Measurements from ENCODE around the gene ZBTB42. TPM values are rescaled to one million over a fixed set of nuclear protein-coding genes. Genes with fewer than 3 reads are reported as not detected.
"Not testable (repeated sequence)": the region's sequence is repeated elsewhere in the genome, so short reads cannot be mapped to it uniquely, and the experiment has no call there.

ZBTB42 gene
- total and polyA plus RNA-seq, 9 donors: 0.42 to 18.7 (median 3.7) TPM

DNA sequence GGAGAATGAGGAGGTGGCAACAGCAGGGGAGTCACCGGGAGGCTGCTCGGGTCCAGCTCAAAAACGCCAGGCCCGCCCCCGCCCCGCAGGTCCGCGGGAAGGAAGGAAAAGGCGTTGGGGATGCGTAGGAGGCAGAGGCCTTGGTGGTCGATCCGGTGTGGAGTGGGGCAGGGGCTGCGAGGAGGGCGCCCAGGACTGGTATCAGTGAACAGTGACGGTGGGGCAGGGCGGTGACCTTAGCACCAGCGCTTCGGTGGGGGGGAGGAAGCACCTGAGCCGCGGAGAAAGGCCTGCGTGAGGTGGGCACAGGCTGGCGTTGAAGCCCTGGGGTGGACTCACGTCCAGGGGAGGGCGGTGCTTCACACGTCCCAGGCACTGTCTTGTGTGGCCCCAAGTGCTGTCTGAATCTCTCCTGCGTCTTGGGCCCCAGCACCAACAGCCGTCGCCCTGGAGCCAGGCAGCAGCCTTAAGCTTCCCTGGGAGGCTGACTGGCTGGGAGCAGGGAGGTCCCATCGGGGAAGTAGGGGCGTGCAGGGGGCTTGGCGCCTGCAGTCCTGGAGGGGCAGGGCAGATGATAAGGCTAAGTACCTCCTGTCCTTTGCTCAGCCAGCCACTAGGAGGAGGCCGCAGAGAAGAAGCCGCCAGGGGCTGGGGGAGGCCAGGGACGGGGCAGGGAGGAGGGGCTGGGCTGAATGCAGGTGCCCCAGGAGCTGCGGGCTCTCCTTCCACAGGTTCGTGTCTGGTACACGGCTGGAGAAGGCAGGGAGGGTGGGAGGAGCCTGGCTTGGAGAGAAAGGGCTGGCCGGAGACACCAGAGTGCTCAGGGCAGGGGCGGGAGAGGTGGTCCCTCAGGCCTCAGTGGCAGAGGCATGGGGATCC lies 26.5 kb downstream of the ZBTB42 start:
- H3K27ac ChIP-seq: no peak overlapping the region
- intact Hi-C loops (cut with DNase I): loop anchor here in 2 of 4 donors (2.0 kb wide), 1 partner anchor 59 kb away; no protein-coding TSS in a partner anchor

DNA sequence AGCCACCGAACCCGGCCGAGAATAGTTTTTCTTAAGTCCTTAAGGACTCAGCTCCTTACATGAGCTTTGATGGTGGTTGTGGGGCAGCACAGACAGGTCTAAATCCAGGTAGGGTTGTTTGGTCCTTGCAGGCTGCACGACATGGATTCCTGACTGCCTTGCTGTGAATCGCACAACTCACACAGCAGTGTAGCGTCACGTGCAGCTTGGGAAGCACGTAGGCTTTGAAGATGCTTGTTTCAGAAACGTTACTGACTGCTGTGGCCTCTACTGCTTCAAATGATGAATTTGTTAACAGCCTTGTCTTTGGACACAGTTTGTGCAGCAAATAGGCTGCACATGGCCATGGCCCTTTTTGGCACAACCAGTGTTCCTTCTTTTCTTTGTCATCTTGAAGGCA lies 29.9 kb downstream of the ZBTB42 start:
- H3K27ac ChIP-seq: no peak overlapping the region
- peaks cover 6% of the 10 kb centered on the region for H3K4me1 ChIP-seq (ENCODE audit: insufficient read depth)
- intact Hi-C loops (cut with DNase I): no loop called here
- DNase-seq: no peak
- no peak overlapping the region for H3K4me3 ChIP-seq
- TF ChIP-seq POLR2A (IDR thresholded peaks at IDR 0.05) (no peak), EP300 (IDR thresholded peaks at IDR 0.05) (no peak), CTCF (IDR thresholded peaks at IDR 0.05) (no peak)
- 46 to 52% (median 50%) methylated on average over 9 of the region's 9 CpGs for WGBS, 3 donors
- H3K27me3 ChIP-seq: no peaks in the 10 kb centered on the region
- H3K36me3 ChIP-seq: no peaks in the 10 kb centered on the region
- no peaks in the 10 kb centered on the region for H3K9me3 ChIP-seq

More for the DNA sequence above, 26.5 kb downstream of the ZBTB42 start:
- peaks cover 6% of the 10 kb centered on the region for H3K4me1 ChIP-seq (ENCODE audit: insufficient read depth)
- no peaks in the 10 kb centered on the region for H3K27me3 ChIP-seq
- H3K9me3 ChIP-seq: no peaks in the 10 kb centered on the region
- H3K36me3 ChIP-seq: no peaks in the 10 kb centered on the region
- TF ChIP-seq POLR2A (IDR thresholded peaks at IDR 0.05) (no peak), EP300 (IDR thresholded peaks at IDR 0.05) (no peak), CTCF (IDR thresholded peaks at IDR 0.05) (no peak)
- 5 to 9% (median 7%) methylated on average over 39 of the region's 39 CpGs for WGBS, 3 donors
- H3K4me3 ChIP-seq: peak overlapping the region; percentile 60
- DNase-seq: peak in 2 of 5 donors; percentile 55 to 61

GRCh38 chr14:104836171-104836935 lies 35.5 kb downstream of the ZBTB42 start:
- intact Hi-C loops (cut with DNase I); H3K27ac ChIP-seq; H3K4me1 ChIP-seq (ENCODE audit: insufficient read depth); H3K4me3 ChIP-seq; H3K9me3 ChIP-seq; H3K36me3 ChIP-seq; H3K27me3 ChIP-seq; DNase-seq: not testable (repeated sequence)
- 92 to 94% (median 93%) methylated on average over 31 to 40 of the region's 41 CpGs for WGBS, 3 donors

DNA sequence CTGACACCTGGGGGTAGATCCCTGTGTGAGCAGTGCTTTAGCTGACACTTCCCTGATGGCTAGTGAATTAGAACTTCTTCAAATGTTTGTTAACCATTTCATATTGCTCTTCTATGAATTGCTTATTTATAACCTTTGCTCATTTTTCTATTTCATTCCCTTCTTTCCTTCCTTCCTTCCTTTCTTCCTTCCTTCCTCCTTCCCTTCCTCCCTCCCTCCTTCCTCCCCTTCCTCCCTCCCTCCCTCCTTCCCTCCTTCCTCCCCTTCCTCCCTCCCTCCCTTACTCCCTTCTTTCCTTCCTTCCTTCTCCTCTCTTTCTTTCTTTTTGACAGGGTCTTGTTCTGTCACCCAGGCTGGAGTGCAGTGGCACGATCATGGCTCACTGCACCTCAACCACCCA lies 40.8 kb downstream of the ZBTB42 start:
- Histone ChIP-seq H3K36me3 (no peaks in the 10 kb centered on the region), H3K4me1 (ENCODE audit: insufficient read depth) (peaks cover 5% of the 10 kb centered on the region), H3K9me3 (no peaks in the 10 kb centered on the region), H3K27ac (no peak overlapping the region), H3K4me3 (no peak overlapping the region), H3K27me3 (no peaks in the 10 kb centered on the region)
- intact Hi-C loops (cut with DNase I): no loop called here
- no peak for DNase-seq
- TF ChIP-seq POLR2A (IDR thresholded peaks at IDR 0.05) (no peak), EP300 (IDR thresholded peaks at IDR 0.05) (no peak), CTCF (IDR thresholded peaks at IDR 0.05) (no peak)
- 73 to 90% (median 87%) methylated on average over 1 of the region's 1 CpG for WGBS, 3 donors

All from ovary (tissue), 9 donors.